Fibroblast of skin of scalp (primary cell): ENCODE measurements around the gene RHOC.

ENCODE experiments used
- DNase-seq: peaks from one replicate; pipeline ENCODE4 v3.0.0-alpha.2; 2013

RHOC gene

DNA sequence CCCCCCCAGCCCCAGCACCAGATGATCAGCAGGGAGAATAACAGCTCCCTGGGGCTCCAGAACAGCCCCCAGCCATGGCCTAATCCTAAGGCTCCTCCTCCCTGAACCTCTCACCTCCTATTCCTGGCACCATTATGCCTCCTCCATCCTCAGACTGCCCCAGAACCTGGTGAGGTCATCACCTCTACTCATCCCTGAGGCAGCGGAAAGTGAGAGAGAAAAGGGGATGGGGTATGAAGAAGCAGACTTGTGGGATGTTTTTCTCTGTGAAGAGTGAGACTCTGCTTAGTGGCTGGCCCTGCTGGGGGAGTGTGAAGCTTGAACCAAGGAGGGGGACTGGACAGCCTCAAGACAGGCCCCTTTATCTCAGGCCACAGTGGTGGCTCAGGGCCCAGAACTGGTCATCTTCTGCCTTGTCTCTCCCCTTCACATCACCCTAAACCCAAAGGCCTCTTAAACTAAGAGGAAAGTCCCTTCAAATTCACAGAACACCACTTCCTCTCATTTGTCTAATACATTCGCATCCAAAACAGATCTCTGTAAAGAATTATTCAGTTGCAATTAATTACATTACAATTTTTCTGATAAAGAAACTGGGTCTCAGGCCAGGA lies 10.4 kb upstream of the RHOC start:
- DNase-seq, result no peak

- DNase-seq, result peak; percentile 89
Observed at GRCh38 chr1:112716133-112716720, 9.3 kb upstream of the RHOC start.

DNA sequence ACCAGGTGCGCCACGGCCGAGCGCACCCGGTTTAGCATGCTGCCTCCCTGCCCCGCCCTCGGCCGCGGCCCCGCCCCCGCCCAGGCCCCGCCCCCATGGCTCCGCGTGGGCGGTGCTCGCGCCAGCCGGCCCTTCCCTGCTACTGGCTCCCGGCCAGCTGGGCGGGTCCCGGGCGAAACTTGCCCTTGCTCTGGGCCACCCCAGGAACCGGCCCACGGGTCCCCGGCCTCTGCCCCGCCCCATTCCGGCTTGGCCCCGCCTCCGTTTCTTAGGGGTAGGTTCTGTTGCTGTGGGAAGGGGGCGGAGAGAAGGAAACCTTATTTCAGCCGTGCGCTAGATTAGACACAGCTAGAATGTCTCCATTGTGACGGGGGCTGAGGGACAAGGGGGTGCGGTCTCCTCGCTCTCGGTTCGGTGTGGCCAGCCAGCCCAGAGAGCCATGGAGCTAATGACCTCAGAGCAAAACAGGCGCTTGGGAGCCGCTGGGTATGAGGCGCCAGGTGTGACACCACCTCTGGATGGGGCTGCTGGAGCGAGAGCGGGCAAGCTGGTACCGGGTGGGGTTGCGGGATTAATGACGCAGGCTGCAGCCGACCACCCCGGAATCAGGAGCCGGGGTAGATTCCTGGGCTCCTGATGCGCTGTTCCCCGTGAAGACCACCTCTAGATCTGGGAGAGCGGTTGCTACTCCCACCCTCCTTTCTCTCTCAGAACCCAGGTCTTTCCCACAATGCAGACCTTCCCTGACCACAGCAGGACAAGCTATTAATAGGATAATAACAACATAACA lies 8.5 kb upstream of the RHOC start, which contains the start of gene PPM1J:
Gene PPM1J (minus strand): TSS at position 69 of the 790 bp plus-strand sequence. CDS start 31 bp downstream, at position 38.
- peak; percentile 93 for DNase-seq

GRCh38 chr1:112714313-112715263 lies 7.7 kb upstream of the RHOC start:
- DNase-seq, result no peak

GRCh38 chr1:112713466-112714312 lies 6.8 kb upstream of the RHOC start:
- no peak for DNase-seq

DNA sequence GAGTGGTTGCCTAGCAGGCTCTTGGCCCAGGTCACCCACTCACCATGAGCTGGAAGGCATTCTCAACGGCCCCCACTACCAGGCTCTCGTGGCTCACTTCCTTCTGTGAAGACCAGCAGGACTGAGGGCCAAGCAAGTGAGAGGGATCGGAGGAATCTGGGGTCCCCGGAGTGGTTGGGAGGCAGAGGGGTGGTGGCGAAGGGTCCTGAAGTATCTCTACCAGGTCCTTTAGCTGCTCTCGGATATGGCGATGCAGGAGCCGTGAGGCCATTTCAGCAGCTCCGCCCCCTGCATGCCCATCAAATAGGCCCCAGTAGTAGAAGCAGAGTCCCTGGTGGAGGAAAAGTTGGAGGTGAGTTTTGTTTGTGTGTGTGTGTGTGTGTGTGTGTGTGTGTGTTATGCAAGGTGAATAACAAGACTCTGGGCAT lies 5.8 kb upstream of the RHOC start:
- DNase-seq, result no peak

DNA sequence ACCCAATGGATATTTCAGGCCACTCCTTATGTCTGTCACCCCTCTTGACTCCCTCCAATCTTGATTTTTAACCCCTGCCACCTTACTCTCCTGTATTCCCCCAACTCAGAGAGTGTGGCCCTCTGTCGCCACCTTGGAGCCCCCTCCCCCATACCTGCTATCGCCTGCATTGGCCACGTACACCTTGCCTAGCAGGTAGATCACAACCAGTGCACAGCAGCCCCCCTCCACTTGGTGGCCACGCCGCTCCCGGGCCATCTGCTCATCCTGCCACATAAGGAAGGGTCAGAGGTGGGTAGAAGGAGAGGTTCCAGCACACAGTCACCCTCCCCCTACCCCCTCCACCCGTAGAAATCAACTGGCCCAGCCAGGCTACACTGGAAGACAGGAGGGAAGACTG lies 5.3 kb upstream of the RHOC start:
- no peak for DNase-seq

GRCh38 chr1:112711670-112712069 lies 4.7 kb upstream of the RHOC start:
- no peak for DNase-seq

- no peak for DNase-seq
Observed at GRCh38 chr1:112711041-112711440, 4.1 kb upstream of the RHOC start.

- no peak for DNase-seq
Observed at GRCh38 chr1:112710586-112710985, 3.7 kb upstream of the RHOC start.

DNA sequence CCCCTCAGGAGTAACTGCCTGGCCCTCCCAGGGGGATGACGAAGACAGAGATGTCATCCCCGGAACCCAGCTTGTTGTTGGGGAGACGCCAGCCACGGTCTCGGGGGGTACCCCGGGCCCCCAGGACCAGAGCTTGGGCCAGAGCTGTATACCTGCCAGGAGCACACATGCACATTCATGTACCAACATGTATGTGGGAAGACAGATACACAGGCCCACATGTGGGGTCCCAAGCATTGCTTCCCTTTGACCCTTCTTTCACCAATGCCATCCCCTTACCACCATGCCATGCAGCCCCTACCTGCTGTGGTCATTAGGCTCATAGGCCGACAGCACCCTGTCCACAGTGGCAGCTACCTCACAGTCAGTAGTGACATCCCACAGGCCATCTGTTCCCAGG lies 3.2 kb upstream of the RHOC start:
- DNase-seq, result no peak

DNA sequence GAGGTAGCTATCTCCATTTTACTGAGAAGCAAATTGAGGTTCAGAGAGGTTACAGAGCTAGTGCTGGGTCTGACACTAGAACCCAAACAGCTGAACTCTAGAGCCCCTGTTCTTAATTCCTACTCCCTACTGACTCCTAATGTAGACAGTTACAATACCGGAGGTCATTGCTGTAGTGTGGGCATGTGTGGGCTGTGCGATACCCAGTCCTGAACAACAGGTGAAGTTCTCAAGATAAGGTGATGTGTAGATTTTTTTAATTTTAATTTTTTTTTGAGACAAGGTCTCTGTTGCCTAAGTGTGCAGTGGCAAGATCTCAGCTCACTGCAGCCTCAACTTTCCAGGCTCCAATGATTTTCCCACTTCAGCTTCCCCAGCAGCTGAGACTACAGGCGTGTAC lies 1.6 kb upstream of the RHOC start:
- DNase-seq, result no peak

- no peak for DNase-seq
Observed at GRCh38 chr1:112708002-112708448, 1.1 kb upstream of the RHOC start.

GRCh38 chr1:112707221-112708001 lies 484 bp upstream of the RHOC start:
- peak; percentile 88 for DNase-seq

GRCh38 chr1:112704934-112705627 lies 1.8 kb downstream of the RHOC start:
- peak; percentile 98 for DNase-seq

DNA sequence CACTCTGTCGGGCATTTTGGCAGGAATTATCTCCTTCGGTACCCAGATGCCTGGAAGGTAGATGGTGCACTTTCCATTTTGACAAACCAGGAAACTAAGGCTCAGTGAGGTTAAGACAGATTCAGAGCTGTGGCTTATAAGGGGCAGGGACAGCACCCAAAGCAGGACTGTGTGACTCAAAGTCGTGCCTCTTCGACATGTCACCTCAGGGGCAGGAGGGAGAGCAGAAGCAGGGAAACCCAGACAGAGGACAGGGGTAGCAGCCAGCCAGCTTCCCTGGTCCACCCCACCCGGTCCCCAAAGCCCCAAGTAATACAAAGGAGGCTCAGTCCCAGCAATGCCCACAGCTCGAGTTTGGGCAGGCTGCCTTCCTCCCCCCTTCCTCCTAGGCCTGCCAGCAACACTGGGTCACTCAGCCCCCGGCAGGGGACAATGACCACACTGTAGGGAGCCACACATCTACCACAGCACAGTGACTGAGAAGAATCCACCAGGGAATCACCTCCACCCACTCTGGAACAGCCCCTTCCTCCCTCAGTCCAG lies 2.5 kb downstream of the RHOC start:
- DNase-seq, result no peak

- no peak for DNase-seq
Observed at GRCh38 chr1:112703706-112704105, 3.2 kb downstream of the RHOC start.

DNA sequence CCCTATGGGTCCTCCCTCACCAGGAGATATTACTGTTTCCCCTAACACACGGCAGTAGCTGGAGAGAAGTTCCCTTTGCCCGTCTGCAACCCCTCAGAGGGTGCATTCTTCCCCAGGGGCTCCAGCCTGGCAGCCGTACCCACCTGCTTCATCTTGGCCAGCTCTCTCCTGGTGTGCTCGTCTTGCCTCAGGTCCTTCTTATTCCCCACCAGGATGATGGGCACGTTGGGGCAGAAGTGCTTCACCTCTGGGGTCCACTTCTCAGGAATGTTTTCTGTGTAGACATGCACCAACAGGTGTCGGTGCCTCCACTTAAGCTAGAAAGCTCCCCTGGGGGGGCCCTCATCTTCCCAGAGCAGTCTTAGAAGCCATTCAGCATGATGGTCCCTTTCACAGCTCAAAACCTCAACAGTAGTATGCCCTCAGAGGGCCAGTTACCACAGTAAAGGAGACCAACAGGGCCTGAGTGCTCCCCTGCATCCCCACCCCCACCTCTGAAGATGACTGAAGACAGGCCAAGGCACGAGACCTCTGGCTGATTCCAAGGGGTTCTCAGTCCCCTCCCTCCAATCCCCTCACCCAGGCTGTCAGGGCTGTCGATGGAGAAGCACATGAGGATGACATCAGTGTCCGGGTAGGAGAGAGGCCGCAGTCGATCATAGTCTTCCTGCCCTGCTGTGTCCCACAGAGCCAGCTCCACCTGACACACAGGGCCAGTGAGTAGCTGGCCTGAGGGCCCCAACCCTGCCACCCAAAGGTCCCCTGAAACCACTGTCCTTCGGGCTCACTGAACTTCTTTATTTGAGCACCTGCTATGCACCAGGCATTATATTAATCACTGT lies 4.3 kb downstream of the RHOC start:
- no peak for DNase-seq

GRCh38 chr1:112702067-112702395 lies 4.9 kb downstream of the RHOC start:
- no peak for DNase-seq
